IPS-15b (cell line): ENCODE measurements around the gene WDR26.
A peak's percentile ranks its signal among the peaks of the same experiment; 100 is the strongest.
"Not testable (repeated sequence)": the region's sequence is repeated elsewhere in the genome, so short reads cannot be mapped to it uniquely, and the experiment has no call there.

ENCODE experiments used
- H3K27me3 ChIP-seq: one replicate; pipeline ENCODE4 v1.6.1; 2013; ENCODE audit warnings: low read length; ENCODE audit not compliant: control insufficient read depth, insufficient read depth
- H3K36me3 ChIP-seq: one replicate; pipeline ENCODE4 v1.6.1; 2013; ENCODE audit warnings: low read length; ENCODE audit not compliant: control insufficient read depth, insufficient read depth
- H3K4me1 ChIP-seq: one replicate; pipeline ENCODE4 v1.6.1; 2013; ENCODE audit warnings: mild to moderate bottlenecking, low read length; ENCODE audit not compliant: control insufficient read depth, insufficient read depth
- H3K4me3 ChIP-seq: one replicate; pipeline ENCODE4 v1.5.1; 2013; ENCODE audit warnings: low read depth, low read length
- H3K9ac ChIP-seq: one replicate; pipeline ENCODE4 v1.6.1; 2013; ENCODE audit warnings: low read depth, mild to moderate bottlenecking, low read length
- H3K9me3 ChIP-seq: one replicate; pipeline ENCODE4 v1.6.1; 2013; ENCODE audit warnings: mild to moderate bottlenecking, low read length; ENCODE audit not compliant: control insufficient read depth, insufficient read depth

Gene WDR26

GRCh38 chr1:224433041-224433691 is 1.4 kb downstream of the WDR26 start:
- Histone ChIP-seq H3K9me3 (no peaks in the 10 kb centered on the region), H3K36me3 (peaks cover 2% of the 10 kb centered on the region), H3K27me3 (no peaks in the 10 kb centered on the region), H3K4me1 (peaks cover 16% of the 10 kb centered on the region), H3K4me3 (peak overlapping the region; percentile 78), H3K9ac (peak overlapping the region; percentile 55)

- H3K27me3 ChIP-seq, result no peaks in the 10 kb centered on the region
- H3K9ac ChIP-seq, result peak overlapping the region; percentile 40
- peak overlapping the region; percentile 78 for H3K4me3 ChIP-seq
- H3K9me3 ChIP-seq, result no peaks in the 10 kb centered on the region
- peaks cover 2% of the 10 kb centered on the region for H3K36me3 ChIP-seq
- H3K4me1 ChIP-seq, result peaks cover 16% of the 10 kb centered on the region
Measured at GRCh38 chr1:224432672-224433040, 1.9 kb downstream of the WDR26 start.

GRCh38 chr1:224432146-224432545 is 2.5 kb downstream of the WDR26 start:
- Histone ChIP-seq H3K9me3 (no peaks in the 10 kb centered on the region), H3K36me3 (peaks cover 2% of the 10 kb centered on the region), H3K27me3 (no peaks in the 10 kb centered on the region), H3K4me1 (peaks cover 16% of the 10 kb centered on the region), H3K4me3 (peak overlapping the region; percentile 78), H3K9ac (no peak overlapping the region)

- Histone ChIP-seq H3K4me1 (peaks cover 14% of the 10 kb centered on the region), H3K27me3 (no peaks in the 10 kb centered on the region), H3K9me3 (no peaks in the 10 kb centered on the region), H3K9ac (no peak overlapping the region), H3K36me3 (peaks cover 2% of the 10 kb centered on the region), H3K4me3 (peak overlapping the region; percentile 1)
Measured at GRCh38 chr1:224431726-224432125, 2.9 kb downstream of the WDR26 start.

- Histone ChIP-seq H3K4me3 (peak overlapping the region; percentile 22), H3K4me1 (peaks cover 11% of the 10 kb centered on the region), H3K9ac (no peak overlapping the region), H3K36me3 (peaks cover 2% of the 10 kb centered on the region), H3K27me3 (no peaks in the 10 kb centered on the region), H3K9me3 (no peaks in the 10 kb centered on the region)
Measured at GRCh38 chr1:224430511-224431113, 4.0 kb downstream of the WDR26 start.

- peaks cover 2% of the 10 kb centered on the region for H3K36me3 ChIP-seq
- peaks cover 9% of the 10 kb centered on the region for H3K4me1 ChIP-seq
- no peak overlapping the region for H3K4me3 ChIP-seq
- H3K27me3 ChIP-seq, result no peaks in the 10 kb centered on the region
- no peak overlapping the region for H3K9ac ChIP-seq
- H3K9me3 ChIP-seq, result no peaks in the 10 kb centered on the region
Measured at GRCh38 chr1:224429616-224430326, 4.8 kb downstream of the WDR26 start.

GRCh38 chr1:224428713-224429112 is 5.9 kb downstream of the WDR26 start:
- peaks cover 12% of the 10 kb centered on the region for H3K36me3 ChIP-seq
- H3K27me3 ChIP-seq, H3K9me3 ChIP-seq, H3K9ac ChIP-seq, H3K4me3 ChIP-seq, H3K4me1 ChIP-seq: not testable (repeated sequence)

- no peak overlapping the region for H3K4me3 ChIP-seq
- H3K27me3 ChIP-seq, result no peaks in the 10 kb centered on the region
- no peak overlapping the region for H3K9ac ChIP-seq
- no peaks in the 10 kb centered on the region for H3K9me3 ChIP-seq
- H3K4me1 ChIP-seq, result peaks cover 9% of the 10 kb centered on the region
- peaks cover 19% of the 10 kb centered on the region for H3K36me3 ChIP-seq
Measured at GRCh38 chr1:224427346-224427745, 7.3 kb downstream of the WDR26 start.

GRCh38 chr1:224426869-224427268 is 7.7 kb downstream of the WDR26 start:
- not testable (repeated sequence) for H3K27me3 ChIP-seq, H3K4me3 ChIP-seq, H3K9me3 ChIP-seq, H3K9ac ChIP-seq, H3K4me1 ChIP-seq
- H3K36me3 ChIP-seq, result peaks cover 24% of the 10 kb centered on the region

- Histone ChIP-seq H3K36me3 (peaks cover 25% of the 10 kb centered on the region), H3K4me1 (no peaks in the 10 kb centered on the region), H3K27me3 (no peaks in the 10 kb centered on the region), H3K4me3 (no peak overlapping the region), H3K9me3 (no peaks in the 10 kb centered on the region), H3K9ac (no peak overlapping the region)
Measured at GRCh38 chr1:224425279-224425884, 9.2 kb downstream of the WDR26 start.

- Histone ChIP-seq H3K4me1 (no peaks in the 10 kb centered on the region), H3K9me3 (no peaks in the 10 kb centered on the region), H3K36me3 (peaks cover 40% of the 10 kb centered on the region), H3K4me3 (no peak overlapping the region), H3K9ac (no peak overlapping the region), H3K27me3 (no peaks in the 10 kb centered on the region)
Measured at GRCh38 chr1:224420106-224420505, 14.5 kb downstream of the WDR26 start.
